ENCODE results near the gene CITED4.

GRCh38 chr1:40899230-40899870 is 37.2 kb upstream of the CITED4 start:
- TF ChIP-seq, protein P1, sequence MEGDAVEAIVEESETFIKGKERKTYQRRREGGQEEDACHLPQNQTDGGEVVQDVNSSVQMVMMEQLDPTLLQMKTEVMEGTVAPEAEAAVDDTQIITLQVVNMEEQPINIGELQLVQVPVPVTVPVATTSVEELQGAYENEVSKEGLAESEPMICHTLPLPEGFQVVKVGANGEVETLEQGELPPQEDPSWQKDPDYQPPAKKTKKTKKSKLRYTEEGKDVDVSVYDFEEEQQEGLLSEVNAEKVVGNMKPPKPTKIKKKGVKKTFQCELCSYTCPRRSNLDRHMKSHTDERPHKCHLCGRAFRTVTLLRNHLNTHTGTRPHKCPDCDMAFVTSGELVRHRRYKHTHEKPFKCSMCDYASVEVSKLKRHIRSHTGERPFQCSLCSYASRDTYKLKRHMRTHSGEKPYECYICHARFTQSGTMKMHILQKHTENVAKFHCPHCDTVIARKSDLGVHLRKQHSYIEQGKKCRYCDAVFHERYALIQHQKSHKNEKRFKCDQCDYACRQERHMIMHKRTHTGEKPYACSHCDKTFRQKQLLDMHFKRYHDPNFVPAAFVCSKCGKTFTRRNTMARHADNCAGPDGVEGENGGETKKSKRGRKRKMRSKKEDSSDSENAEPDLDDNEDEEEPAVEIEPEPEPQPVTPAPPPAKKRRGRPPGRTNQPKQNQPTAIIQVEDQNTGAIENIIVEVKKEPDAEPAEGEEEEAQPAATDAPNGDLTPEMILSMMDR (IDR thresholded peaks at IDR 0.05) = no peak
- no peak for TF ChIP-seq POLR2A (IDR thresholded peaks at IDR 0.05)

All from testis (tissue), 2 donors.